NCI-H2107 treated with DMSO at 0.1 percent for 48 hours (cell line): ENCODE results near the gene CACNA2D2.

Experiments used
- DNase-seq: peaks from one replicate; lab custom pipeline; 2025; ENCODE audit not compliant: unreplicated experiment; lab: John Stamatoyannopoulos, UW

Gene CACNA2D2

DNA sequence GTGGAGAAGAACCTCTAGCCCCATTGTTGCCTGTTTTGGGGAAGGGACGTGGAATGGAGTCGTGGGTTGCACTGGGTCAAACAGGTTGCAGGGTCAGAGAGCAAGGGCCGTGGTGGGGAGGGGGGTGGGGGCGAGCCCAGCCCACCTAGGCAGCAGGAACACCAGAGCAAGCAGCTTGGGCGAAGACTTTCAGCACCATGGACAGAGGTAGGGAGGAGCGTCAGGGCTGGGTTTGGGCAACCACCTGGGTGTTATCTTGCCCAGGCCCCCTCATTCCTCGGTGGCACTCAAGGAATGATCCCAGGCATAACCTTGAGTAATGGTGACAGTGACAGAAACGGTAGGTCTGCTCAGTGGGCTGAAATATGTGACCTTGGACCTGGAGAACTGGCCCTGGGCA lies 98.2 kb downstream of the CACNA2D2 start:
- no peak for DNase-seq

GRCh38 chr3:50401978-50402595 lies 101.3 kb downstream of the CACNA2D2 start:
- DNase-seq = no peak

DNA sequence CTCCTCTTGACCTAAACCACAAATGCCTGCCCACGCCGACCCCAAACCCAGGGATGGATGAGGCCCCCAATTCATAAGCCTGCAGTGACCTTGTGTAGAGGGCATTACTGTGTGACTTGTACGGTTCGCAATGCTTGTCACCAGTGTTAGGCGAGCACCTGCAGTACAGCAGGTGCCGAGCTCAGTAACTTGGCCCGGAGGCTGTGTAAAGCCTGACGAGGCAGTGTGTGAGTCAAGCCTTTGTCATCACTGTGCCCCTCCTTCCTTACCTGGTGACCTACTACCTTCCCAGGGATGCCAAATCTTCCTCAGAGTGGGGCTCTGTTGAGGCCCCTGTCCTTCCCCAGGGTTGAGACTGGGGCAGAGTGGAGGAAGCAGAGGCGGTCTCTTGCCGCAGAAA lies 106.9 kb downstream of the CACNA2D2 start:
- peak; percentile 7 for DNase-seq

- DNase-seq = no peak
Measured at GRCh38 chr3:50395070-50395860, 108.2 kb downstream of the CACNA2D2 start.

- DNase-seq = no peak
Measured at GRCh38 chr3:50393061-50393460, 110.4 kb downstream of the CACNA2D2 start.

DNA sequence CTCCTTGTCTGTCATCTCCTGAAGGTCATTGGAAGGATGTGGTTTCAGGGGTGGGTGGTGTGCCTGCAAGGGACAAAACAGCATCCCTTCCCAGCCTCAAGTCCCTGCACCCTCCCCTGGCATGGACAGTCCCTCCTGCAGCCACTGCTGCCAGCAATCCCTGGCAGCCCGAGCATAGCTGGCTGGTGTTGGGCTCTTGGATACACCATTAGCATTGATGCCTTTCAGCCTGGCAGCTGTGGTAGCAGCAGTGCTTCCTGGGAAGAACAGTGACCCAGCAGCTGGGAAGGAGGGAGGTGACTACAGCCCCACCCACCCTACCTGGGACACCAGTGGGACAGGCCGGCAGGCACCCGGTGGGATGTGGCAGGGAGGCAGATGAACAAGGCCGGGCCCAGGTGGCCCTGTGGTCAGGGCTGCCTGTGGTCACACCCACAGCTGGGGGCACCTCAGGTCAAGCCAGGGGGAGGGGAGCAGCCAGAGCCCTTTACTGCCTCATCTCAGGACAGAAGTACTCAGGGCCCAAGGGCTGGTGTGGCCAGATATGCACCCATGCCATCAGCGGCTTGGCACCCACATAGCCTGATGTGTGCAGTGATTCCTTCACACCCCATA lies 111.2 kb downstream of the CACNA2D2 start:
- no peak for DNase-seq

- no peak for DNase-seq
Measured at GRCh38 chr3:50390508-50391224, 112.8 kb downstream of the CACNA2D2 start.

GRCh38 chr3:50389414-50389767 lies 114.0 kb downstream of the CACNA2D2 start:
- no peak for DNase-seq

GRCh38 chr3:50388720-50389413 lies 114.6 kb downstream of the CACNA2D2 start:
- no peak for DNase-seq

GRCh38 chr3:50388016-50388719 lies 115.3 kb downstream of the CACNA2D2 start:
- DNase-seq = no peak

DNA sequence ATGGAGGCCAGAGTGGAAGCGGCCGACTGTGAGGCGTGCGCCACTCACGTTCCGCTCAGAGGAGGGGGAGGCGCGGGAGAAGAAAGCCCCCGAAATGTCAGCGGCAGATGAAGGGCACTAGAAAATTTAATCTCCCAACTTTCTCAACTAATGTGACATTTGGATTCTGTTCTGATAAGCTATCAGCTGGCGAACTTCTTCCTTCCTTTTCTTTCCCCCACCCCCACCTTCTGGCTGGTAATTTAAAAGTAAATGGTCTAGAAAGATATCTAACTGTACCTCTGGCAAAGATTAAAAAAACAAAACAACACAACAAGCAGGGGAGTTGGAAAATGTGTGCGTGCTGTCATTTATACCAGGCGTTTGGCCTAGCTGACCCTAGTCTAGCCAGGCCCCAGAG lies 117.7 kb downstream of the CACNA2D2 start:
- DNase-seq = no peak

DNA sequence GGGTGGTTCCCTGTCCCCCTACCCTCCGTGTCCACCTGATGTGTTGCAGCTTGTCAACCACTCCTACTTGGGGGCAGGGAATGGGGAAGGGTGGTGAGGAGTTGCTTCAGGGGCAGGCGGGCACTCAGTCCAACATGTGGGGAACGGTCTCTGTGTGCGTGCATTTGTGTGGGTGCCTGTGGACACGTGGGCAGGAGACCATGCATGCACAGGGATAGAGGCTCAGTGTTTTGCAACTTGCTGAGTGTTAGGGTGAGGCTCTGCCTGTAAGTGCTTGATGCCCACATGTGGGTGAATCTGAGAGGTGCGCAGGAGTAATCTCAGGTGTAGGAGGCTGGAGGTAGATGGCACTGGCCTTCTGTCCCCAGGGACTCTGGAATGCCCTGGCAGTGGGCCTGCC lies 119.7 kb downstream of the CACNA2D2 start:
- DNase-seq = no peak

- no peak for DNase-seq
Measured at GRCh38 chr3:50382722-50383121, 120.7 kb downstream of the CACNA2D2 start.

GRCh38 chr3:50381383-50381782 lies 122.1 kb downstream of the CACNA2D2 start:
- peak; percentile 87 for DNase-seq

DNA sequence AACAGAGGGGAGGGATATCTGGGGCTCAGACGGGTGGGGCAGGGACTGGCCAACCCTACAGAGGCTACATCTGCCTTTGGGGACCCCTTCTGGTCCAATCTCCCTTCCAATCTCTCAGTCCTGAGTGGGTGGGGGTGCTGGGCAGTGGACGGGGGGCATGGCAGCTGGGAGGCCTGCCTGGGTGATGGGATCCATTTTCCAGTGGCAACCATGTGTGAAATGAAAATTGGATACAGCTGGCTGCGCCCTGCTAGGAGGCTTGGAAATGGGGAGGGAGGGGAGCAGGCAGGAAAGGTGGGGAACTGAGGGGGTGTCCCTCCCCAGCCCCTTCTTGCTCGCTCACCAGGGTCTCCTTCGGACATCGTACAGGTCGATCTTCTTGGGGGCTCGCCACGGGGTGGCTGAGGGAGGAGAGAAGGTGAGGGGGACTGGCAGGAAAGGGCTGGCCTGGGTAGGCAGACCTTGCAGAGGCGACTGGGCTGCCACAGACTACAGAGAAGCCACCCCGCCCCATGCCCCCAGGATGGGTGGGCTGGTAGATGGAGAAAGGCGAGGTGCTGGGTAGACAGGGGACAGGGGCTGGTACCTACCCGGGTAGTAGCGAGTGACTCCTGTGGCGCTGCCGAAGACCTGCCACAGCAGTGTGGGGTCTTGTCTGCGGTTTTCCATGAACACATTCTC lies 122.9 kb downstream of the CACNA2D2 start:
- DNase-seq = peak; percentile 28

DNA sequence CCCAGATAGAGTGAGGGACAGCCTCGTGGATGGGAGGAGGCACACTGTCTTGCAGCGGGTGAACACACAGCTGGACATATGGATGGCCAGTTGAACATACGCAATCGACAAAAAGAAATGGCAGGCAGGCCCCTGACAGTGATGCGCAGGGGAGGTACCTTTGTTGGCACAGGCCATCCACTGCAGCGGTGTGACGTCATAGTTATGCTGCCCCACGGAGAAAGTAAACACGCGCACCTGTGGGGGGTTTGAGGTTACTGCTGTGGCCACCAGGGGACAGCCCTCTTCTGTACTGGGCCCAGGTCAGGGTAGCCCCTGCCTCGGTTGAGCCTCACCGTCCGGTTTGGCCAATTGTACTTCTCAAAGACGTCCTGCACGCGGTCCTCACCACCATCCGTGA lies 124.7 kb downstream of the CACNA2D2 start:
- no peak for DNase-seq

DNA sequence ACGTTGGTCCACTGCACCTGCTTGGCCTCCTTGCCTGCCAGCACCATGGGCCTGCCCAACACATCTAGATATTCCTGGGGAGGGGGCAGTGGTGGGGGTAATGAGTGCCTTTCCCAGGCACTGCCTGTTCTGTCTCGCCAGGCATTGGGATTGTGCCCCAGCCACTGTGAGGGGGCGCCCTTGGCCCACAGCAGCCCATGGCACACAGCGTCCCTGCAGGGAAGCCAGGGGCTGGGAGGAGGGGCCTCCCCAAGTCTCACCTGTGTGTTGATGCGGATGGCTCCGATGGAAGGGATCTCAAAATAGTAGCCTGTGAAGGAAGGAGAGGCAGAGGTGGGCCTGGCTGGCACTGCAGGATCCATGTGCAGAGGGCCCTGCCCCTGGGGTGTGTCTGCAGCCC lies 125.4 kb downstream of the CACNA2D2 start:
- DNase-seq = no peak

GRCh38 chr3:50375258-50375931 lies 128.0 kb downstream of the CACNA2D2 start:
- no peak for DNase-seq
